ENCODE results near the gene SLC10A4. TPM values are rescaled to one million over a fixed set of nuclear protein-coding genes. Genes with fewer than 3 reads are reported as not detected.
A peak's percentile ranks its signal among the peaks of the same experiment; 100 is the strongest.
"Not testable (repeated sequence)": the region's sequence is repeated elsewhere in the genome, so short reads cannot be mapped to it uniquely, and the experiment has no call there.

Gene SLC10A4, protein sequence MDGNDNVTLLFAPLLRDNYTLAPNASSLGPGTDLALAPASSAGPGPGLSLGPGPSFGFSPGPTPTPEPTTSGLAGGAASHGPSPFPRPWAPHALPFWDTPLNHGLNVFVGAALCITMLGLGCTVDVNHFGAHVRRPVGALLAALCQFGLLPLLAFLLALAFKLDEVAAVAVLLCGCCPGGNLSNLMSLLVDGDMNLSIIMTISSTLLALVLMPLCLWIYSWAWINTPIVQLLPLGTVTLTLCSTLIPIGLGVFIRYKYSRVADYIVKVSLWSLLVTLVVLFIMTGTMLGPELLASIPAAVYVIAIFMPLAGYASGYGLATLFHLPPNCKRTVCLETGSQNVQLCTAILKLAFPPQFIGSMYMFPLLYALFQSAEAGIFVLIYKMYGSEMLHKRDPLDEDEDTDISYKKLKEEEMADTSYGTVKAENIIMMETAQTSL
- total RNA-seq (2022): not detected in 2 replicates
- percentile 15 among the genes with signal in this experiment for Bru-seq, nascent RNA
- percentile 27 among the genes with signal in this experiment for BruChase-seq, experiment 1, labeled RNA remaining after a 6-hour chase
- percentile 37 among the genes with signal in this experiment for BruChase-seq, experiment 2, labeled RNA remaining after a 2-hour chase
- long read RNA-seq: 0 reads

DNA sequence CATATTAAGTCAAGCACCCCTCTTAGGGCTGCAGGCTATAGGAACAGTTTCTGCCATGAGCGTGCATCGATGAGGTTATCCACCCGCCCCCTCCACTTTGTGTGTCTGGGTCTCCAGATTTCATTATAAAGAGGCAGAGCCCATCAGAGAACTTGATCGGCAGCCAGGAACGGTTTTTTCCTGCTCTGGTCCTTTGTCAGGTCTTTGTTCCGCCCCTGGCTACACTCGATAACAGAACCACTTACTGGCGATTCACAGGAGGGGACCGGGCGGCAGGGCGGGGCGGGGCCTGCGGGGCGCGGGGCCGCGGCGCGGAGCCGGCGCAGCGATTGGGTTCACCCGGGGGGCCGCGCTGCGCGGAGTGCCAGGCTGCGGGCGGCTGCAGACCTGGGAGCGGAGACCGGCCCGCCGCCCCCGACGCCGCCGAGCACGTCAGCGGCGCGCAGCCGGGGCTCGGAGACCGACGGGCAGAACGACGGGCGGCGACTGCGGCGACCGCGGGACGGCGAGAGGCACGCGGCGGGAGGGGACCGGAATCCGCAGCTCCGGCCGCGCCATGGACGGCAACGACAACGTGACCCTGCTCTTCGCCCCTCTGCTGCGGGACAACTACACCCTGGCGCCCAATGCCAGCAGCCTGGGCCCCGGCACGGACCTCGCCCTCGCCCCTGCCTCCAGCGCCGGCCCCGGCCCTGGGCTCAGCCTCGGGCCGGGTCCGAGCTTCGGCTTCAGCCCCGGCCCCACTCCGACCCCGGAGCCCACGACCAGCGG lies at the start of gene SLC10A4:
Gene SLC10A4 (plus strand): TSS at position 338 of the 771 bp plus-strand sequence. CDS start 219 bp downstream, at position 557.
- no peak for DNase-seq (ENCODE audit: unreplicated experiment)
- H3K27ac Mint-ChIP-seq (ENCODE audit: low read depth, unreplicated experiment): no peak within 1 kb of the TSS
- H3K36me3 Mint-ChIP-seq (ENCODE audit: insufficient read depth, unreplicated experiment): no peaks in the 10 kb centered on the region
- ChIA-PET CTCF (interaction anchor here (0.7 kb wide), 1 partner anchor 265 kb away, joined by 3 read pairs; no protein-coding TSS in a partner anchor), POLR2A (no interaction called here)
- no peaks in the 10 kb centered on the region for H3K4me1 Mint-ChIP-seq (ENCODE audit: insufficient read depth, unreplicated experiment)
- H3K9me3 Mint-ChIP-seq (ENCODE audit: unreplicated experiment): no peaks in the 10 kb centered on the region
- intact Hi-C loops (cut with micrococcal nuclease): no loop called here
- no TSS peak for BruUV-seq (replicated peaks)
- TF ChIP-seq, protein P1, sequence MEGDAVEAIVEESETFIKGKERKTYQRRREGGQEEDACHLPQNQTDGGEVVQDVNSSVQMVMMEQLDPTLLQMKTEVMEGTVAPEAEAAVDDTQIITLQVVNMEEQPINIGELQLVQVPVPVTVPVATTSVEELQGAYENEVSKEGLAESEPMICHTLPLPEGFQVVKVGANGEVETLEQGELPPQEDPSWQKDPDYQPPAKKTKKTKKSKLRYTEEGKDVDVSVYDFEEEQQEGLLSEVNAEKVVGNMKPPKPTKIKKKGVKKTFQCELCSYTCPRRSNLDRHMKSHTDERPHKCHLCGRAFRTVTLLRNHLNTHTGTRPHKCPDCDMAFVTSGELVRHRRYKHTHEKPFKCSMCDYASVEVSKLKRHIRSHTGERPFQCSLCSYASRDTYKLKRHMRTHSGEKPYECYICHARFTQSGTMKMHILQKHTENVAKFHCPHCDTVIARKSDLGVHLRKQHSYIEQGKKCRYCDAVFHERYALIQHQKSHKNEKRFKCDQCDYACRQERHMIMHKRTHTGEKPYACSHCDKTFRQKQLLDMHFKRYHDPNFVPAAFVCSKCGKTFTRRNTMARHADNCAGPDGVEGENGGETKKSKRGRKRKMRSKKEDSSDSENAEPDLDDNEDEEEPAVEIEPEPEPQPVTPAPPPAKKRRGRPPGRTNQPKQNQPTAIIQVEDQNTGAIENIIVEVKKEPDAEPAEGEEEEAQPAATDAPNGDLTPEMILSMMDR (IDR thresholded peaks at IDR 0.05; ENCODE audit: unreplicated experiment): no peak
- peaks cover 12% of the 10 kb centered on the region for H3K27me3 Mint-ChIP-seq (ENCODE audit: insufficient read depth, unreplicated experiment)
- H3K4me3 Mint-ChIP-seq (ENCODE audit: unreplicated experiment): no peak within 1 kb of the TSS

DNA sequence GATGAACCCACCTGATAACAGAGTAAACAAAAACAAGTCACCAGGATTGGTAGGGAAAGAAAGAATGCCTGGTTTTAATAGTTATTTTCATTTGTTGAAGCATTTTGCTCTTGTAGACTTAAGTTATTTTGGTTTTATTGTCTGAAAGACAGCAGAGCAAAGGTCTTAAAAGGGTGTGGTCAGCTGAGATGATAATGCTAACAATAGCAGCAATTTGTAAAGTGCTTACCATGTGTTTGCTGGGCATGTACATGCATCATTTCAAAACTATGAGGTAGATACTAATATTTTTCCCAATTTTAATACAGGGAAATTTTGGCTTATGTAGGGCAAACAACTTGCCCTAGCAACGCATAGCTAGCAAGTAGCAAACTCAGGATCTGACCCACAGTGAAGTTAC lies 46.8 kb upstream of the SLC10A4 start:
- Mint-ChIP-seq H3K4me1 (ENCODE audit: insufficient read depth, unreplicated experiment) (peaks cover 8% of the 10 kb centered on the region), H3K9me3 (ENCODE audit: unreplicated experiment) (no peaks in the 10 kb centered on the region), H3K27me3 (ENCODE audit: insufficient read depth, unreplicated experiment) (no peaks in the 10 kb centered on the region), H3K27ac (ENCODE audit: low read depth, unreplicated experiment) (no peak overlapping the region), H3K36me3 (ENCODE audit: insufficient read depth, unreplicated experiment) (no peaks in the 10 kb centered on the region), H3K4me3 (ENCODE audit: unreplicated experiment) (no peak overlapping the region)
- BruUV-seq (replicated peaks): no TSS peak
- intact Hi-C loops (cut with micrococcal nuclease): no loop called here
- CTCF ChIA-PET: interaction anchor here (1.1 kb wide), 1 partner anchor 9 kb away, joined by 5 read pairs; no protein-coding TSS in a partner anchor
- no peak for DNase-seq (ENCODE audit: unreplicated experiment)
- POLR2A ChIA-PET: no interaction called here
- TF ChIP-seq, protein P1 (IDR thresholded peaks at IDR 0.05; ENCODE audit: unreplicated experiment): no peak

DNA sequence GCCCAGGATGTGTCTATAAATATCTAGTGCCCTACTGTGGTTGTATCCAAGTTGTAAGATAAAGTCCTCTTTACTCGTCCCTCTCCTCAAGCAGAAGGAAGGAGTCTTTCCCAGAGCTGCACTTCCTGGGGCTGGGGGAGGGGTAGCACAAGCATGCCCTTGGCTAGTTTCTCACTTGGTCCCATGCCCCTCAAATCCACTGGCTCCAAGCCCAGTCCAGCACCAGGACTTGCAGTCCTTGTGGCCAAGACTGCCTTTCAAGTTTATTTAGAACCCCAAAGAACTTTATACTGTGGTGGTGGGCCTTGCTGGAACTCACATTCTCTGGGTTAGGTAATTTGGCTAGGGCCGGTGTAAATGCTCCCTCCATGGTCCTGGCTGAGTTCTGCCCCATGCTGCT lies 43.2 kb upstream of the SLC10A4 start:
- H3K36me3 Mint-ChIP-seq (ENCODE audit: insufficient read depth, unreplicated experiment): peaks cover 4% of the 10 kb centered on the region
- H3K27ac Mint-ChIP-seq (ENCODE audit: low read depth, unreplicated experiment): no peak overlapping the region
- POLR2A ChIA-PET: no interaction called here

DNA sequence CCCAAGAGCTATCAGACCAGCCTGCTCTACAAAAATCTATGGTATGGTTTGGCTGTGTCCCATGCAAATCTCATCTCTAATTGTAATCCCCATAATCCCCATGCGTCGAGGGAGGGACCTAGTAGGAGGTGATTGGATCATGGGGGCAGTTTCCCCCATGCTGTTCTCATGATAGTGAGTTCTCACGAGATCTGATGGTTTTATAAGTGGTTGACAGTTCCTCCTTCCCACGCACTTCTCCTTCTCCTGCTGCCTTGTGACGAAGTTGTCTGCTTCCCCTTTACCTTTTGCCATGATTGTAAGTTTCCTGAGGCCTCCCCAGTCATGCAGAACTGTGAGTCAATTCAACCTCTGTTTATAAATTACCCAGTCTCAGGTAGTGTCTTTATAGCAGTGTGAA lies 42.2 kb upstream of the SLC10A4 start:
- intact Hi-C loops (cut with micrococcal nuclease): loop anchor here (10.0 kb wide), 1 partner anchor 524 kb away; no protein-coding TSS in a partner anchor
- H3K36me3 Mint-ChIP-seq (ENCODE audit: insufficient read depth, unreplicated experiment); BruUV-seq (replicated peaks); H3K27ac Mint-ChIP-seq (ENCODE audit: low read depth, unreplicated experiment); CTCF ChIA-PET; H3K4me3 Mint-ChIP-seq (ENCODE audit: unreplicated experiment); H3K27me3 Mint-ChIP-seq (ENCODE audit: insufficient read depth, unreplicated experiment); DNase-seq (ENCODE audit: unreplicated experiment); H3K9me3 Mint-ChIP-seq (ENCODE audit: unreplicated experiment); H3K4me1 Mint-ChIP-seq (ENCODE audit: insufficient read depth, unreplicated experiment); POLR2A ChIA-PET: not testable (repeated sequence)

More for the DNA sequence above, 43.2 kb upstream of the SLC10A4 start:
- CTCF ChIA-PET: interaction anchor here (0.6 to 1.0 kb wide), 2 partner anchors 54 to 235 kb away, joined by 4 to 5 read pairs; no protein-coding TSS in a partner anchor
- Mint-ChIP-seq H3K4me1 (ENCODE audit: insufficient read depth, unreplicated experiment) (no peaks in the 10 kb centered on the region), H3K27me3 (ENCODE audit: insufficient read depth, unreplicated experiment) (no peaks in the 10 kb centered on the region), H3K9me3 (ENCODE audit: unreplicated experiment) (no peaks in the 10 kb centered on the region), H3K4me3 (ENCODE audit: unreplicated experiment) (no peak overlapping the region)
- TF ChIP-seq, protein P1 (IDR thresholded peaks at IDR 0.05; ENCODE audit: unreplicated experiment): no peak
- intact Hi-C loops (cut with micrococcal nuclease): loop anchor here (10.0 kb wide), 1 partner anchor 525 kb away; no protein-coding TSS in a partner anchor
- no peak for DNase-seq (ENCODE audit: unreplicated experiment)
- BruUV-seq (replicated peaks): no TSS peak
